HG03460 (cell line): ENCODE data around the gene MYCN.
"Not testable (repeated sequence)": the region's sequence is repeated elsewhere in the genome, so short reads cannot be mapped to it uniquely, and the experiment has no call there.

Experiments
- ATAC-seq: cut with Tn5 transposase; IDR thresholded peaks from one replicate; pipeline ENCODE4 v1.9.1; 2021; ENCODE audit not compliant: unreplicated experiment

Gene MYCN

GRCh38 chr2:15939854-15940660 lies at the start of gene MYCN:
Gene MYCN (plus strand): TSS chr2:15940550. CDS start chr2:15942065, 1,515 bp downstream.
- ATAC-seq: no peak

GRCh38 chr2:15890936-15891905 lies 49.1 kb upstream of the MYCN start:
- ATAC-seq: no peak

- ATAC-seq: no peak
Observed at GRCh38 chr2:15892151-15892880, 48.0 kb upstream of the MYCN start.

- no peak for ATAC-seq
Observed at GRCh38 chr2:15893085-15893484, 47.3 kb upstream of the MYCN start.

GRCh38 chr2:15893689-15894480 lies 46.5 kb upstream of the MYCN start:
- no peak for ATAC-seq

- no peak for ATAC-seq
Observed at GRCh38 chr2:15894481-15895144, 45.7 kb upstream of the MYCN start.

- no peak for ATAC-seq
Observed at GRCh38 chr2:15895615-15896469, 44.5 kb upstream of the MYCN start.

- no peak for ATAC-seq
Observed at GRCh38 chr2:15896859-15897258, 43.5 kb upstream of the MYCN start.

- no peak for ATAC-seq
Observed at GRCh38 chr2:15897431-15898098, 42.8 kb upstream of the MYCN start.

GRCh38 chr2:15899327-15899612 lies 41.1 kb upstream of the MYCN start:
- ATAC-seq: no peak

GRCh38 chr2:15899751-15900493 lies 40.4 kb upstream of the MYCN start:
- ATAC-seq: no peak

- no peak for ATAC-seq
Observed at GRCh38 chr2:15901095-15901807, 39.1 kb upstream of the MYCN start.

GRCh38 chr2:15901808-15902130 lies 38.6 kb upstream of the MYCN start:
- ATAC-seq: no peak

- ATAC-seq: not testable (repeated sequence)
Observed at GRCh38 chr2:15903910-15904309, 36.4 kb upstream of the MYCN start.

GRCh38 chr2:15905267-15905645 lies 35.1 kb upstream of the MYCN start:
- ATAC-seq: no peak

- no peak for ATAC-seq
Observed at GRCh38 chr2:15905986-15906491, 34.3 kb upstream of the MYCN start.

GRCh38 chr2:15906778-15907177 lies 33.6 kb upstream of the MYCN start:
- no peak for ATAC-seq
